ENCODE data around the gene SHANK1.

DNA sequence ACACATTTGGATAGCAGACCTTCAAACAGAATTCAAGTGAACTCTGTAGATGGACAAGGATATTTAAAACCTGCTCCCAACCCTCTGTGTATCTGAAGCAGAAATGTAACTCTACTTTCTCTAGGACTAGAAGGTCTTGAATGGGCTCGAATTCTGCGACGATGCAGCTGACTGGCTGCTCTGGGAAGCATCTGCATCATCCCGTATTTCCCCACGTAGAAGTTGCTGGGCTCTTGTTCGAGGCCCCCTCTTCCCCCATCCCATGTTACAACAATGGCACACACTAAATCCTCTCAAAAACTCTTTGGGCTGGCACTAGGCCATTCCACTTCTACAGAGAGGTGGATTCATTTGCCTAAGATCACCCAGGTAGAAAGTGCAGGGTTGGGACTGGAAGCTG, 55.4 kb downstream of the SHANK1 start:
- no peak for TF ChIP-seq POLR2AphosphoS5 (IDR thresholded peaks at IDR 0.05)
- TF ChIP-seq POLR2A (IDR thresholded peaks at IDR 0.05), result no peak
- no peak for TF ChIP-seq CTCF (IDR thresholded peaks at IDR 0.05)
